NCI-H2196 treated with DMSO at 0.1 percent for 48 hours (cell line): ENCODE data around the gene FBXL19.

Experiments
- DNase-seq: peaks from one replicate; lab custom pipeline; 2025; ENCODE audit not compliant: unreplicated experiment; lab: John Stamatoyannopoulos, UW

The FBXL19 gene

GRCh38 chr16:30961384-30961783 is 38.0 kb downstream of the FBXL19 start:
- no peak for DNase-seq

DNA sequence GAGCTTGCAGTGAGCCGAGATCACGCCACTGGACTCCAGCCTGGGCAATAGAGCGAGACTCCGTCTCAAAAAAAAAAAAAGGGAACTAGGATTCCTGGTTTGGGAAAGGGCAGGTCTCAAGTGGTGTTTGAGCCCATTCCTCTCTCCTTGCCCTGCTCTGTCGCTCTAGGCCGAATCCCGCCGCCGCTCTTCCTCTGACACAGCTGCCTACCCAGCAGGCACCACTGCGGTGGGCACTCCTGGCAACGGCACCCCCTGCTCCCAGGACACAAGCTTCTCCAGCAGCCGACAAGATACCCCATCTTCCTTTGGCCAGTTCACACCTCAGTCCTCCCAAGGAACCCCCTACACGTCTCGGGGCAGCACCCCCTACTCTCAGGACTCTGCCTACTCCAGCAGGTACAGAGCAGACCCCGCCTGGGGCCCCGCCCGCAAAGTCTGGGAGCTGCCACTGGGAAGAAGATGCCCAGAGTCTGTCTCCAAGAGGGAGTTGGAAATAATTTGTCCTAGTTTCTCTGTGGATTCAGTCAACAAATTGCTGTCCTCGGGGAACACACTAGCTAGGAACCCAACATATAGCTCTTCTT is 40.6 kb downstream of the FBXL19 start:
- DNase-seq = no peak

- no peak for DNase-seq
Observed at GRCh38 chr16:30964574-30965226, 41.3 kb downstream of the FBXL19 start.

GRCh38 chr16:30965436-30965835 is 42.1 kb downstream of the FBXL19 start:
- no peak for DNase-seq

GRCh38 chr16:30966033-30966619 is 42.8 kb downstream of the FBXL19 start:
- no peak for DNase-seq

DNA sequence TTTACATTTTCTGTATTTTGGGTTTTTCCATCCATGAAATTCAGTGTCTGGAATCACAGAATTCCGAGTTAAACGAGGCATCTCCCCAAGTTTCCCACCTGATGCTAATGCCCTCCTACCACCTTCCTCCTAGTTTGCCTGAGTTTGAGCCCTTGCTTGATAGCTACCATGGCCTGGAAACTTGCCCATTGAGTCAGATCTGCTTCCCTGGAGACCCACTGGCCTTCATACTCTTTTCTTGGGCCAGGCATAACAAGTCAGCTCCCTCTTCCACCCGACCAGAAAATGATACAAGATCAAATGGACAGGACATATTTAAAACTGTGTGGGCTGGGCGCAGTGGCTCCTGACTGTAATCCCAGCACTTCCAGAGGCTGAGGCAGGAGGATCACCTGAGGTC is 44.4 kb downstream of the FBXL19 start:
- no peak for DNase-seq

- no peak for DNase-seq
Observed at GRCh38 chr16:30969246-30969842, 46.0 kb downstream of the FBXL19 start.

GRCh38 chr16:30971298-30971697 is 47.9 kb downstream of the FBXL19 start:
- no peak for DNase-seq

- no peak for DNase-seq
Observed at GRCh38 chr16:30972872-30973271, 49.5 kb downstream of the FBXL19 start.

- DNase-seq = no peak
Observed at GRCh38 chr16:30974348-30974747, 51.0 kb downstream of the FBXL19 start.

DNA sequence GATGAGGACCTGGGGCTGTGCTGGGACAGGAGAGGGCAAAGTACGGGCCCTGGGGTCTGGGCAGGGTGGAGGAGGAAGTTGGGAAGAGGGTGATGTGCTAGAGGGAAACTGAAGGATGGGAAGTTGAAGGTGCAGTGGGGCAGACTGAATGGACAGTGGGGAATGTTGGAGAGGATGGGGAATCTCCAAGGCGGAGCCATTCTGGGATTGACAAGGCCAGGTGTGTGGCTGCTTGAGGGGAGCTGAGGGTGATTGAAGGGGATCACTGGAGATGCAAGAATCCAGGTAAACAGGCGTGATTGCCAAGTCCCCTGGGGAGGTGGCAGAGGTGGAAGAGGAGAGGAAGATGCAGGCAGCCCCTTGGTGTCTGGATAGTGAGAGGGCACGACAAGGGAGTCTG is 53.1 kb downstream of the FBXL19 start:
- DNase-seq = no peak

GRCh38 chr16:30977502-30977901 is 54.1 kb downstream of the FBXL19 start:
- DNase-seq = no peak

DNA sequence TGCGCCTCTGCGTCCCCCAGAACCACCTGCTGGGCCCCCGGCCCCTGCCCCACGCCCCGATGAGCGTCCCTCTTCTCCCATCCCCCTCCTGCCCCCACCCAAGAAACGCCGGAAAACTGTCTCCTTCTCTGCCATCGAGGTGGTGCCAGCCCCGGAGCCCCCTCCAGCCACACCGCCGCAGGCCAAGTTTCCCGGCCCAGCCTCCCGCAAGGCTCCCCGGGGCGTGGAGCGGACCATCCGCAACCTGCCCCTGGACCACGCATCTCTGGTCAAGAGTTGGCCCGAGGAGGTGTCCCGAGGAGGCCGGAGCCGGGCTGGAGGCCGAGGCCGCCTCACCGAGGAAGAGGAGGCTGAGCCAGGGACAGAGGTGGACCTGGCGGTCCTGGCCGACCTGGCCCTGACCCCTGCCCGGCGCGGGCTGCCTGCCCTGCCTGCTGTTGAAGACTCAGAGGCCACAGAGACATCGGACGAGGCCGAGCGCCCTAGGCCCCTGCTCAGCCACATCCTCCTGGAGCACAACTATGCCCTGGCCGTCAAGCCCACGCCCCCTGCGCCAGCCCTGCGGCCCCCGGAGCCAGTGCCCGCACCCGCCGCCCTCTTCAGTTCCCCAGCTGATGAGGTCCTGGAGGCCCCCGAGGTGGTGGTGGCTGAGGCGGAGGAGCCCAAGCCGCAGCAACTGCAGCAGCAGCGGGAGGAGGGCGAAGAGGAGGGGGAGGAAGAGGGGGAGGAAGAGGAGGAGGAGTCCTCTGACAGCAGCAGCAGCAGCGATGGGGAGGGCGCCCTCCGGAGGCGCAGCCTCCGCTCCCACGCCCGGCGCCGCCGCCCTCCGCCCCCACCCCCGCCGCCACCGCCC is 56.0 kb downstream of the FBXL19 start:
- no peak for DNase-seq

DNA sequence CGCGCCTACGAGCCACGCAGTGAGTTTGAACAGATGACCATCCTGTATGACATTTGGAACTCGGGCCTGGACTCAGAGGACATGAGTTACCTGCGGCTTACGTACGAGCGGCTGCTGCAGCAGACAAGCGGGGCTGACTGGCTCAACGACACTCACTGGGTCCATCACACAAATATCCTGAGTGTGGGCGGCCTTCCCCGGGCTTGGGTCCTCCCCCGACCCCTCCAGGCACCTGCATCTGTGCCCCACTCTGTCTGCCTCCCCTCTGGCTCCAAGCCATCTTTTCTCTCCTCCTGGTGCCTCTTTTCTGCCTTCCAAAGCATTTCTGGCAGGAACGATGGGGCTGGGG is 56.6 kb downstream of the FBXL19 start:
- DNase-seq = no peak

DNA sequence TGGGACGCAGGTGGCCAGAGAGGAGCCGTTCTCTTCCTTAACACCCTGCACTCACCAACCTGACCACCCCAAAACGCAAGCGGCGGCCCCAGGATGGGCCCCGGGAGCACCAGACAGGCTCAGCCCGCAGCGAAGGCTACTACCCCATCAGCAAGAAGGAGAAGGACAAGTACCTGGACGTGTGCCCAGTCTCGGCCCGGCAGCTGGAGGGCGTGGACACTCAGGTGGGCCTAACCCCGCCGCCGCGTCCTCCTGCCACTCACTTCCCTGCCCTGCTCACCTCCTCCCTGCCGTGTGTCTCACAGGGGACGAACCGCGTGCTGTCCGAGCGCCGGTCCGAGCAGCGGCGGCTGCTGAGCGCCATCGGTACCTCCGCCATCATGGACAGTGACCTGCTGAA is 57.1 kb downstream of the FBXL19 start:
- no peak for DNase-seq

- no peak for DNase-seq
Observed at GRCh38 chr16:30980959-30981358, 57.6 kb downstream of the FBXL19 start.

DNA sequence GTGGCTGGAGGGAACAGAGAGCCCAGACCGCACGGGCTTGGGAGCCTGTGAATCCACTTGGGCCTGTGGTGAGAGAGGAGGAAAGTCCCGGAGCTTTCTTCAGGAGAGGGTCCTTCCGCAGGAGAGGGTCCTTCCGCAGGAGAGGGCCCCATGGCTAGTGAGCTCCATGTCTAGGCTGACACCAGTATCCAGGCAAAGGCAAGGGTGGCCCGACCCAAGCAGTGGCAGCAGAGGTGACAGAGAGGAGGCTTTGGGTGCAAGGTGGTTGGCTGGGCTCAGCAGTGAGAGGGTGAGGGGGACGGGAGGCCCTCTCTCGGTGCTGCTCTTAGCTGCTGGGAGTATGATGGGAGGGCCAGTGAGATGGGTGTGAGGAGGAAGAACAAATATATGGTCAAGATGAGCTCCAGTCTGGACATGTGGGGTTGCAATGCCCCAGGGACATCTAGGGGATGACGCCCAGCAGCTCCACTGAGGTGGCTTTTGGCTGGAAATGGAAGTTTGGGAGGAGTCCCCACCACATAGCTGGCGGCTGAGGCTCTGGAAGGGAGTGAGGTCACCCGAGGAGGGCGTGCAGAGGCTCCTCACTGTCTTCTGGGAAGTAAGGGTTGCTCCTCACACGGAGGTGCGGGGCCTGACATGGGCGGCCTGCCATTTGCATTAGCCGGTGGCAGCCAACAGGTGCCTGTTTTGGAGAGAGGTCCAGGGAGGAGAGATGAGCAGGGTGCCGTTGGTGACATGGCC is 59.3 kb downstream of the FBXL19 start:
- no peak for DNase-seq

DNA sequence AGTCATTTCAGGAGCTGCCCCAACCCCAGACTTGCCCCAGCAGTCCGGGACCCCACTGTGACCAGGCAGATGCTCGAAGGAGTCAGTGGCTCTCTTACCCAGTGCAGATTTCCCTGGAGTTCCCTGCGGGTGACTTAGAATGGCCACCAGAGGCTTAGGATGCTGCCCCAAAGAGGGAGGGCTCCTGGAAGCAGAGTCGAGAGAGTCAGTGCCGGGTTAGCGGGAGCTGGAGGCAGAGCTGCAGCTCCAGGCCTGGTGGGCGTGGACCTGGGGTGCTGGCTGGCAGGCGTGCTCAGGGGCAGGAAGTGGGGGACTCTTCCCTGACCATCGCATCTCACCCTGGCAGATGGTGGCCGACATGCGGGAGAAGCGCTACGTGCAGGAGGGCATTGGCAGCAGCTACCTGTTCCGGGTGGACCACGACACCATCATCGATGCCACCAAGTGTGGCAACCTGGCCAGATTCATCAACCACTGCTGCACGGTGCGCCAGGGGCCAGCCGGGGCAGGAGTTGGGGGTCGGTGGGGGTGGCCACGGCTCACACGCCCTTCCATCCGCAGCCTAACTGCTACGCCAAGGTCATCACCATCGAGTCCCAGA is 60.0 kb downstream of the FBXL19 start:
- no peak for DNase-seq

GRCh38 chr16:30983898-30984610 is 60.7 kb downstream of the FBXL19 start:
- DNase-seq = no peak
